Thymus (tissue), 11 donors: ENCODE measurements around the gene PLXNB2. TPM values are rescaled to one million over a fixed set of nuclear protein-coding genes. Genes with fewer than 3 reads are reported as not detected.

ENCODE experiments used
- DNase-seq, 9 donors: peaks; one replicate each; pipeline ENCODE4 v3.0.0-alpha.2; 2013; ENCODE audit warnings: low spot score in 9 of 9, low read depth in 6 of 9, missing footprints in 1 of 9
- H3K27ac ChIP-seq, 2 donors: one replicate each; pipeline ENCODE4 v1.5.1; 2013; ENCODE audit warnings: control low read depth in 1 of 2, low read depth in 1 of 2, low read length in 1 of 2, mild to moderate bottlenecking in 1 of 2, moderate library complexity in 1 of 2
- H3K27me3 ChIP-seq, 2 donors: one replicate each; pipeline ENCODE4 v1.5.1; 2013; ENCODE audit warnings: low read length in 1 of 2; ENCODE audit not compliant: control insufficient read depth in 2 of 2, insufficient read depth in 1 of 2
- H3K36me3 ChIP-seq, 2 donors: one replicate each; pipeline ENCODE4 v1.5.1; 2013; ENCODE audit warnings: low read length in 1 of 2, mild to moderate bottlenecking in 1 of 2, moderate library complexity in 1 of 2; ENCODE audit not compliant: control insufficient read depth in 2 of 2, insufficient read depth in 2 of 2
- H3K4me1 ChIP-seq, 2 donors: one replicate each; pipeline ENCODE4 v1.5.1; 2013; ENCODE audit warnings: low read length in 2 of 2; ENCODE audit not compliant: control insufficient read depth in 2 of 2, insufficient read depth in 2 of 2
- H3K4me3 ChIP-seq, 2 donors: one replicate each; pipeline ENCODE4 v1.5.1; 2013; ENCODE audit warnings: low read length in 2 of 2, control low read depth in 1 of 2, mild to moderate bottlenecking in 1 of 2
- H3K9me3 ChIP-seq, 2 donors: one replicate each; pipeline ENCODE4 v1.5.1; 2013; ENCODE audit warnings: low read length in 1 of 2, mild to moderate bottlenecking in 1 of 2; ENCODE audit not compliant: control insufficient read depth in 2 of 2, insufficient read depth in 1 of 2
- WGBS: extraction: QIAGEN DNeasy Blood & Tissue Kit; methylation state at CpG from one replicate; pipeline ENCODE4 v1.1.7; 2013; 5-methylcytosine and 5-hydroxymethylcytosine counted together
- polyA plus RNA-seq: library from polyadenylated mRNA; stranded (reverse); fragments of 200-250 nt; gene quantifications from one replicate; pipeline ENCODE4 v1.2.3, GENCODE V29; 2013
- total RNA-seq: library from RNA; stranded (reverse); fragments of 120-200 nt; gene quantifications from one replicate; pipeline ENCODE4 v1.2.4, GENCODE V29; 2013
- donor health status: healthy.

Gene PLXNB2
- total and polyA plus RNA-seq, 2 donors: 13.1 to 53.2 TPM

DNA sequence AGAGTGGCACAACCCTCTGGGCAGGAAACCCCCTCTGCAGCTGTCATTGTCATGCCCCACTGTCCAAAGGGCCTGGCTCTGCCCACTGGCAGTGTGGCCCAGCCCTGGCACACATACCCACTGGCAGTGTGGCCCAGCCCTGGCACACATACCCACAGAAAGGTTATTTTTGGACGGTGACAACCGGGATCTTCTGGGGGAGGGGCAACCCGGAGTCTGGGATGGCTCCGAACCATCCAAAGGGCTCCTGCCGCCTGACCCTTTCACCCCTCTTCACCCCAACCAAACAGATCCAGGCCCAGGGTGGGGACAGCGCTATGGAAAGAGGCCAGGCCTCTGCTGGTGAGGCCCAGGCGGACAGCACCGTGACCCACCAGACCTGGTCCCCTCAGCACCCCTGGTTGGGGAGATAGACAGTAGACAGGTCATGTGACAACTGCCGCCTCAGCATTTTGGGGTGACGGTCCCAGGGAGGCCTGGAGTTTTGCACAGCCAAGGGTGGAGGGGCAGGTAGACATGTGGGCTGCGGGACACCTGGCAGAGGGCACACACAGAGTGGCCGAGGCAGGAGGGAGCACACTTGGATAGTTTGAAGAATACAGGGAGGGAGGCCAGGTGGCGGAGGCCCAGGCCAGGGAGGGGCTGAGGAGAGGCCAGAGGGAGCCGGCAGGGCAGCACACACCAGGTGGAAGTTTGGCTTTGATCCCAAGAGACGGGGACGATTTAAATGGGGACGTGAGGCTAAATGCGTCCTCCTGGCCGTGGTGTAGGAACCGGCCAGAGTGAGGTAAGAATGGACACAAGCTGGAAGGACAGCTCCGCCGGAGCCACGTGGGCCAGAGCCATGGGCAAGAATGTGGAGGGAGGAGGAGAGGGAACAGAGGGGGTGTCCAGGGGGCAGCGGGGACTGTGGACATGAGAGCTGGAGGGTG, 48.8 kb downstream of the PLXNB2 start:
- H3K4me3 ChIP-seq: no peak overlapping the region
- H3K36me3 ChIP-seq: no peaks in the 10 kb centered on the region
- H3K4me1 ChIP-seq: no peaks in the 10 kb centered on the region
- WGBS: 95% methylated on average over 24 of the region's 24 CpGs
- no peak overlapping the region for H3K27ac ChIP-seq
- peaks cover 49 to 55% of the 10 kb centered on the region in 2 donors for H3K27me3 ChIP-seq
- no peaks in the 10 kb centered on the region for H3K9me3 ChIP-seq
- no peak for DNase-seq

DNA sequence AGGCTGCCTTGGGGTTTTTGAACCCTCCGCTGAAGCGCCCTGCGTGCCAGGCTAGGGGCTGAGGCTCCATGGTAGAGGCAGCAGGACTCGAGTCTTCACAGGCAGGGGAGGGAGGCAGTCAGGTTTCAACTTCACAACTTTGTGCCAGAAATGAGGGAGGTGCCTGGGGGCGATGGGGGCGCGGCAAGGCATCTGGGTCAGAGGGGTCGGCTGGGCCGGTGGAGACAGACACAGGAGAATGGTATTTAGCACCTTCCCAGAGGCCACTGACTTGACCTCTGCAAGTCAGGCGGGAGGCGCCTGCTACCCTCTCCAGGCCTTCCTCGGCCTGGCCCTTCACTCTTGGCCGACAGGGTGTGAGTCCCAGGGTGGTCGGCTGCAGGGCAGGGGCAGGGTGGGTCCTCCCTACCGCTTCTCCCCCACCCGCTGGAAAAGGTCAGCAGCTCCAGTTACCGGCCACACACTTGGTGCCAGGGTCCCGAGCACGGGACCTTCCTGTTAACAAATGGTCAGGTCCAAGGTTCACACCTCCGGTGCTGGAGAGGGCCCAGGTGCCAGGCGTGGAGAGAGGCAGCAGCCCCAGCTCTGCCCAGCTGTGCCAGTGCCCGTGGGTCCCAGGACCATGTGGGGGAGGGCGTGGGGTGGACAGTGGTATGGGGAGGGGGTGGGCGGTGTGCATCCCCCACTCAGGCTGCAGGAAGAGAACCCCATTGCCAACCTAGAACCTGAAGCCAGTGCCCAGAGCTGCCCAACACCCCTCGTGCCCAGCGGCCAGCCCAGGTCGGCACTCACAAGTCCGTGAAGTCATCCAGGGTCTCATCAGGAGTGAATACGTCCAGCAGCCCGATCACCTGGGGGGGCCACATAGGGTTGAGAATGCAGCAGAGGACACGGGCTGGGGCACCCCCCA, 49.7 kb downstream of the PLXNB2 start:
- no peak for DNase-seq
- Histone ChIP-seq H3K36me3 (no peaks in the 10 kb centered on the region), H3K27ac (no peak overlapping the region), H3K27me3 (peaks cover 40 to 46% of the 10 kb centered on the region in 2 donors), H3K4me3 (no peak overlapping the region), H3K9me3 (no peaks in the 10 kb centered on the region), H3K4me1 (no peaks in the 10 kb centered on the region)
- 90% methylated on average over 31 of the region's 31 CpGs for WGBS

DNA sequence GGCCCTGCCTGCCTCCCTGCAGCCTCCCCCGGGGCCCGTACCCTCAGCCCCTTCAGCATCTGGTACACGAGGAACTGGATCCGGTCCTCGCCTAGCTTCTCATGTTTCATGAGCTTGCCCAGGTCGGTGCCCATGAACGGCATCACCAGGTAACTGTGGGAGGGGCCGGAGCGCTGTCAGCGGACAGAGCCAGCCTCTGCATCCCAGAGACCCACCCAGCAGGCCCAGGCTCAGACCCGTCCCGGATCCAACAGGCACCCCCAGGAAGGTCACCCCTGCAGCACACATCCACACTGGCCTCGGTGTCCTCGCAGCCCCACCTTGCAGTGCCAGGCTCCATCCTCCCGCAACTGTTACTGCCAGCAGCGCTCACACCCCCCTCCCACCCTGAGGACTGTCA, 50.4 kb downstream of the PLXNB2 start:
- H3K4me1 ChIP-seq: no peaks in the 10 kb centered on the region
- no peak for DNase-seq
- no peaks in the 10 kb centered on the region for H3K9me3 ChIP-seq
- no peak overlapping the region for H3K27ac ChIP-seq
- 96% methylated on average over 16 of the region's 16 CpGs for WGBS
- no peaks in the 10 kb centered on the region for H3K36me3 ChIP-seq
- H3K27me3 ChIP-seq: peaks cover 33 to 39% of the 10 kb centered on the region in 2 donors
- H3K4me3 ChIP-seq: no peak overlapping the region

- no peak for DNase-seq
- 94% methylated on average over 12 of the region's 12 CpGs for WGBS
These were observed 51.1 kb downstream of the PLXNB2 start for GRCh38 chr22:50256258-50256862.

GRCh38 chr22:50255607-50256006, 51.8 kb downstream of the PLXNB2 start:
- H3K4me1 ChIP-seq: peaks cover 0 to 6% of the 10 kb centered on the region in 2 donors

More at GRCh38 chr22:50256258-50256862, 51.1 kb downstream of the PLXNB2 start:
- Histone ChIP-seq H3K27me3 (peaks cover 27 to 35% of the 10 kb centered on the region in 2 donors), H3K4me3 (no peak overlapping the region), H3K4me1 (peaks cover 0 to 4% of the 10 kb centered on the region in 2 donors), H3K9me3 (no peaks in the 10 kb centered on the region), H3K36me3 (no peaks in the 10 kb centered on the region), H3K27ac (no peak overlapping the region)

GRCh38 chr22:50255099-50255498, 52.3 kb downstream of the PLXNB2 start:
- Histone ChIP-seq H3K4me1 (peaks cover 4 to 11% of the 10 kb centered on the region in 2 donors), H3K36me3 (no peaks in the 10 kb centered on the region), H3K27me3 (peaks cover 14 to 22% of the 10 kb centered on the region in 2 donors), H3K27ac (no peak overlapping the region), H3K9me3 (no peaks in the 10 kb centered on the region), H3K4me3 (no peak overlapping the region)
- WGBS: 91% methylated on average over 19 of the region's 19 CpGs
- DNase-seq: no peak

More at GRCh38 chr22:50255607-50256006, 51.8 kb downstream of the PLXNB2 start:
- no peak overlapping the region for H3K27ac ChIP-seq
- WGBS: 97% methylated on average over 17 of the region's 17 CpGs
- H3K9me3 ChIP-seq: no peaks in the 10 kb centered on the region
- H3K27me3 ChIP-seq: peaks cover 19 to 28% of the 10 kb centered on the region in 2 donors
- H3K4me3 ChIP-seq: no peak overlapping the region
- no peaks in the 10 kb centered on the region for H3K36me3 ChIP-seq
- no peak for DNase-seq

DNA sequence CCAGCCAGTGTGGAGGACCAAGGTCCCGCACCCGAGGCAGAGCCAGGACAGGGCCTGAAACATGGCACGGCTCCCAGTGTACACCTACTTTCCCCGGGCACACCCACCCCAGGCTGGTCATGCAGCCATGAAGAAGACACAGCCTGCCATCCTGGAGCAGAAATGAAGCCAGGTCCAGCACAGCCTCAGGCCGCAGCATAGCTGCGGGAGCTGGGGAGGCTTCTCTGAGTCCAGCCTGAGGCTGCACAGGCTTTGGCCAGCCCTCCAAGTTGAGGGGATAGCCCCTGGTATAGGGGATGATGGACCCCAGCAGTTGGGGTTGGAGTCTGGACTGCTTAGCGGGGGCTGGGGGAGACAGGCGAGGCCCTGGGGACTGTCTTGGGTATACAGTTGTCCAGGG, 53.5 kb downstream of the PLXNB2 start:
- no peak for DNase-seq
- Histone ChIP-seq H3K4me1 (peaks cover 7 to 18% of the 10 kb centered on the region in 2 donors), H3K4me3 (no peak overlapping the region), H3K27me3 (peaks cover 4 to 12% of the 10 kb centered on the region in 2 donors), H3K36me3 (no peaks in the 10 kb centered on the region), H3K9me3 (no peaks in the 10 kb centered on the region), H3K27ac (no peak overlapping the region)
- 91% methylated on average over 8 of the region's 8 CpGs for WGBS

- H3K27me3 ChIP-seq: peaks cover 0 to 5% of the 10 kb centered on the region in 2 donors
- 93% methylated on average over 22 of the region's 22 CpGs for WGBS
- H3K4me3 ChIP-seq: no peak overlapping the region
- H3K27ac ChIP-seq: no peak overlapping the region
- no peaks in the 10 kb centered on the region for H3K9me3 ChIP-seq
- peaks cover 7 to 18% of the 10 kb centered on the region in 2 donors for H3K4me1 ChIP-seq
- no peak for DNase-seq
- peaks cover 0 to 2% of the 10 kb centered on the region in 2 donors for H3K36me3 ChIP-seq
These were observed 54.2 kb downstream of the PLXNB2 start for GRCh38 chr22:50253046-50253915.
